Astrocyte of the cerebellum (primary cell): Measurements from ENCODE around the gene TCF4.

Source experiments
- DNase-seq: peaks from one replicate; pipeline ENCODE4 v3.0.0-alpha.2; 2011; ENCODE audit warnings: low read depth
- H3K4me3 ChIP-seq: 2 replicates; pipeline ENCODE4 v1.5.1; 2011; ENCODE audit warnings: mild to moderate bottlenecking, low read depth, low read length, moderate library complexity
- CTCF ChIP-seq: IDR thresholded peaks from 2 replicates; pipeline ENCODE4 v1.5.1; 2012; ENCODE audit warnings: low read length, low read depth, moderate library complexity, mild to moderate bottlenecking; ENCODE audit errors: missing control alignments
- in situ Hi-C: cut with HindIII; loops from 2 replicates; pipeline ENCODE4 v1.10.0; 2017; ENCODE audit warnings: low sequenced_read_pairs

The TCF4 gene

GRCh38 chr18:55400590-55401541 lies 187.1 kb downstream of the TCF4 start:
- DNase-seq = no peak
- peak overlapping the region; percentile 34 for H3K4me3 ChIP-seq
- in situ Hi-C loops = no loop called here
- TF ChIP-seq CTCF = no peak

GRCh38 chr18:55400081-55400480 lies 187.9 kb downstream of the TCF4 start:
- in situ Hi-C loops = no loop called here
- no peak for TF ChIP-seq CTCF
- H3K4me3 ChIP-seq = peak overlapping the region; percentile 6
- no peak for DNase-seq

- in situ Hi-C loops = no loop called here
- no peak for TF ChIP-seq CTCF
- DNase-seq = no peak
- no peak overlapping the region for H3K4me3 ChIP-seq
Observed at GRCh38 chr18:55398858-55399257, 189.1 kb downstream of the TCF4 start.

- in situ Hi-C loops = no loop called here
- peak; percentile 53 for DNase-seq
- TF ChIP-seq CTCF = no peak
- H3K4me3 ChIP-seq = no peak overlapping the region
Observed at GRCh38 chr18:55396979-55397378, 191.0 kb downstream of the TCF4 start.

- DNase-seq = no peak
- no peak overlapping the region for H3K4me3 ChIP-seq
- TF ChIP-seq CTCF = no peak
- in situ Hi-C loops = no loop called here
Observed at GRCh38 chr18:55396267-55396905, 191.6 kb downstream of the TCF4 start.

- TF ChIP-seq CTCF = no peak
- in situ Hi-C loops = no loop called here
- no peak overlapping the region for H3K4me3 ChIP-seq
- DNase-seq = no peak
Observed at GRCh38 chr18:55395799-55396198, 192.2 kb downstream of the TCF4 start.
